Measurements from ENCODE around the gene TMEM147.

- TF ChIP-seq POLR2AphosphoS5 (IDR thresholded peaks at IDR 0.05; ENCODE audit: low read depth, low read length): no peak
- TF ChIP-seq POLR2A (IDR thresholded peaks at IDR 0.05; ENCODE audit: low read depth, low read length): no peak
Observed at GRCh38 chr19:35560677-35561076, 15.3 kb downstream of the TMEM147 start.
